Activated CD4-positive, CD25-positive, alpha-beta regulatory T cell (primary cell): ENCODE measurements around the gene C12orf75.

ENCODE experiments used
- DNase-seq, 4 experiments: peaks; one replicate each; lab custom pipeline; 2025; lab: John Stamatoyannopoulos, UW

Gene C12orf75

DNA sequence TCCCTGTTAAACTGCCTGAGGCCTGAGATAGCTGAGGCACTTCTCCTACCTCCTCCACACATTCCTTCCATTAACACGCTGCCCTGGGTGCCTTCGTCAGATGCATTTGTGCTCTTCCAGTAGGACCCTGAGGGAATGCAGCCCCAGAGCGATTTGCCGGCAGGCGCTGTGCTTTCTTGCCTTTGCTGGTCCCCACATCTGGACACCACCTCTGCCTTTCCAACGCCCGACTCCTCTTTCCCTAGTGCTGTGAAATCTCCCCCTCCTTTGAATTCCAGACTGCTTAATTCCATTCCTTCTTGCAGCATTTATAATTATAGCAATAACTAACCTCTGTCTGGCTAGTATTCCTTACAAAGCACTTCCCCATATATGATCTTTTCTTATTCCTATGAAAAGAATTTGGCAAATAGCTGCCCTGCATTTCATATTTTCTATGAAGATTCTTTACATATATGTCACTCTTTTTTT lies 88.4 kb downstream of the C12orf75 start:
- no peak for DNase-seq

- no peak for DNase-seq
Observed at GRCh38 chr12:105419606-105420005, 89.1 kb downstream of the C12orf75 start.

DNA sequence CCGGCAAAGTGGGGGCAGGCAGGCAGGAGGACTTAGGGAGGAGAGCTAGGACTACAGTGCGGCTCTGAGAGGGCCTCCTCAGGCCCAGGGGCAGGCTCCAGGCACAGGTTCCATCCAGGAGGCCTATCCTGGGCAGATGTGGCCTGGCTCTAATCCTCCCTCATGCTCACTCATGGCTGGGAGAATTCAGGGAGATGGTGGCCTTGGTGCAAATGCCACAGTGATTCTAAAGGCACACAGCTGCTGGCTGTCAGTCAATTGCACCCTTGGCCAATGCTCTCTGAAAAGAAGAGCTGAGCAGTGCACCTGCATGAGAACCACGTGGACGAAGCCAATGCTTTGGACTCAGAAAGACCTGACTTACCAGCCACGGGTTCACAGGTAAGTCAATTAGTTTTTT lies 89.6 kb downstream of the C12orf75 start:
- no peak for DNase-seq

GRCh38 chr12:105420659-105421240 lies 90.3 kb downstream of the C12orf75 start:
- DNase-seq, result peak; percentile 4 to 21 (median 16)
